Kidney (tissue), 14 donors: ENCODE data around the gene GTPBP3. TPM values are rescaled to one million over a fixed set of nuclear protein-coding genes. Genes with fewer than 3 reads are reported as not detected.

Source experiments
- DNase-seq, 5 donors: peaks; one replicate each; pipeline ENCODE4 v3.0.0-alpha.2; 2013 to 2020
- FAIRE-seq: peaks from 2 replicates; lab custom pipeline; 2012; peaks lifted over from hg19 to GRCh38; lab: Jason Lieb, UNC
- H3K27ac ChIP-seq, 2 donors: one replicate each; pipeline ENCODE4 v1.7.0; 2013; ENCODE audit warnings: low read depth in 2 of 2, low read length in 2 of 2, inconsistent platforms in 1 of 2
- H3K27me3 ChIP-seq: one replicate; pipeline ENCODE4 v1.7.1; 2013; ENCODE audit warnings: low read length, inconsistent platforms; ENCODE audit not compliant: control insufficient read depth, insufficient read depth
- H3K36me3 ChIP-seq, 3 donors: one replicate each; pipeline versions ENCODE4 v1.7.0 to v1.7.1; 2013; ENCODE audit warnings: low read length in 3 of 3, control low read depth in 1 of 3, inconsistent platforms in 1 of 3; ENCODE audit not compliant: insufficient read depth in 3 of 3, control insufficient read depth in 2 of 3
- H3K4me1 ChIP-seq, 3 donors: one replicate each; pipeline versions ENCODE4 v1.7.0 to v1.7.1; 2013; ENCODE audit warnings: low read length in 3 of 3, inconsistent platforms in 1 of 3, low read depth in 1 of 3; ENCODE audit not compliant: control insufficient read depth in 2 of 3, insufficient read depth in 2 of 3
- H3K4me3 ChIP-seq, 3 donors: one replicate each; pipeline versions ENCODE4 v1.7.0 to v1.8.1; 2013; ENCODE audit warnings: low read length in 3 of 3, control low read depth in 1 of 3, inconsistent platforms in 1 of 3
- H3K9ac ChIP-seq, 3 donors: one replicate each; pipeline versions ENCODE4 v1.7.0 to v1.7.1; 2013; ENCODE audit warnings: low read length in 3 of 3, control low read depth in 1 of 3, inconsistent platforms in 1 of 3
- H3K9me3 ChIP-seq, 3 donors: one replicate each; pipeline versions ENCODE4 v1.7.0 to v1.7.1; 2013; ENCODE audit warnings: low read length in 3 of 3, control low read depth in 1 of 3, inconsistent platforms in 1 of 3; ENCODE audit not compliant: control insufficient read depth in 2 of 3, insufficient read depth in 1 of 3
- intact Hi-C: fragments of 100-400 bp; cut with DNase I; formaldehyde crosslinking; loops from one replicate; pipeline ENCODE4 v1.11.1; 2022
- polyA plus RNA-seq: library from polyadenylated mRNA; stranded (reverse); fragments of 350-450 nt; fragmentation: Illumina TruSeq; extraction: RNeasy Lipid Tissue Mini Kit (QIAGEN cat#74804); gene quantifications from one replicate; pipeline ENCODE4 v1.2.3, GENCODE V29; 2014; ENCODE audit warnings: low read depth, low replicate concordance; ENCODE audit not compliant: insufficient read depth
- total RNA-seq: library from RNA; stranded (reverse); fragmentation: NEBNext Ultra II Directional; extraction: Animal tissue kit (Norgen Biotek cat#: 25700); gene quantifications from one replicate; pipeline ENCODE4 v1.2.1, GENCODE V29; 2021
- TF ChIP-seq, protein P1 (sequence below): IDR thresholded peaks from 3 replicates; pipeline ENCODE4 v1.5.1; 2012; ENCODE audit warnings: mild to moderate bottlenecking, moderate library complexity, borderline replicate concordance; ENCODE audit not compliant: insufficient read depth; ENCODE audit errors: extremely low read depth
- donor health status: control.
- donor health status: control.
- donor health status: control.
- donor health status: control.
- donor health status: control.
- donor health status: DM: yes; HTN: yes; CAD: no.
- donor health status: Normal renal cell carcinoma (clear cell type).

The GTPBP3 gene
- total and polyA plus RNA-seq, 2 donors from 2014 or later, result 11.0 to 20.4 TPM

DNA sequence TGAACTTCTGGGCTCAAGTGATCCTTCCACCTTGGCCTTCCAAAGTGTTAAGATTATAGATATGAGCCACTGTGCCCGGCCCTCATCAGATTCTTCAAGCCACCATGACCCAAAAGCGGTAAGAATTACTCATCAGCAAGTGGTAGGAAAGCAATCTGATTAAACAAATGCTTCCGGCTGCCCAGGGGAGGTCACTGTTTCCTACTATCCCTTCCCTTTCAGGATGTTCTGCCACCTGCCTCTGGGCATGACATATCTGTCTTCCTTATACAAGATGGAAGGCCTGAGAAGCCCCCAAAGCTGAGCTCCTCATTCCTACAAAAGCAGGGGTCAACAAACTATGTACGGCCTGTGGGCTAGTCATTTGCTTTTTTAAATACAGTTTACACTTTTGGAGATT lies 41.1 kb upstream of the GTPBP3 start:
- H3K9ac ChIP-seq, result no peak overlapping the region
- intact Hi-C loops, result no loop called here
- FAIRE-seq (no peak), DNase-seq (no peak)
- H3K4me1 ChIP-seq, result no peaks in the 10 kb centered on the region
- H3K27ac ChIP-seq, result no peak overlapping the region
- no peaks in the 10 kb centered on the region for H3K27me3 ChIP-seq
- H3K36me3 ChIP-seq, result no peaks in the 10 kb centered on the region
- H3K9me3 ChIP-seq, result no peaks in the 10 kb centered on the region
- H3K4me3 ChIP-seq, result no peak overlapping the region
- TF ChIP-seq, protein P1, sequence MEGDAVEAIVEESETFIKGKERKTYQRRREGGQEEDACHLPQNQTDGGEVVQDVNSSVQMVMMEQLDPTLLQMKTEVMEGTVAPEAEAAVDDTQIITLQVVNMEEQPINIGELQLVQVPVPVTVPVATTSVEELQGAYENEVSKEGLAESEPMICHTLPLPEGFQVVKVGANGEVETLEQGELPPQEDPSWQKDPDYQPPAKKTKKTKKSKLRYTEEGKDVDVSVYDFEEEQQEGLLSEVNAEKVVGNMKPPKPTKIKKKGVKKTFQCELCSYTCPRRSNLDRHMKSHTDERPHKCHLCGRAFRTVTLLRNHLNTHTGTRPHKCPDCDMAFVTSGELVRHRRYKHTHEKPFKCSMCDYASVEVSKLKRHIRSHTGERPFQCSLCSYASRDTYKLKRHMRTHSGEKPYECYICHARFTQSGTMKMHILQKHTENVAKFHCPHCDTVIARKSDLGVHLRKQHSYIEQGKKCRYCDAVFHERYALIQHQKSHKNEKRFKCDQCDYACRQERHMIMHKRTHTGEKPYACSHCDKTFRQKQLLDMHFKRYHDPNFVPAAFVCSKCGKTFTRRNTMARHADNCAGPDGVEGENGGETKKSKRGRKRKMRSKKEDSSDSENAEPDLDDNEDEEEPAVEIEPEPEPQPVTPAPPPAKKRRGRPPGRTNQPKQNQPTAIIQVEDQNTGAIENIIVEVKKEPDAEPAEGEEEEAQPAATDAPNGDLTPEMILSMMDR, result no peak

GRCh38 chr19:17296976-17297375 lies 40.4 kb upstream of the GTPBP3 start:
- no peak for DNase-seq
- H3K36me3 ChIP-seq, result no peaks in the 10 kb centered on the region
- no peaks in the 10 kb centered on the region for H3K27me3 ChIP-seq
- no peaks in the 10 kb centered on the region for H3K9me3 ChIP-seq
- no peak for FAIRE-seq
- H3K9ac ChIP-seq, result no peak overlapping the region
- H3K27ac ChIP-seq, result no peak overlapping the region
- intact Hi-C loops, result no loop called here
- no peak overlapping the region for H3K4me3 ChIP-seq
- TF ChIP-seq, protein P1, result no peak
- H3K4me1 ChIP-seq, result no peaks in the 10 kb centered on the region

GRCh38 chr19:17300992-17301619 lies 36.2 kb upstream of the GTPBP3 start:
- Histone ChIP-seq H3K4me1 (peaks cover 0 to 13% (median 10%) of the 10 kb centered on the region in 3 donors), H3K27ac (no peak overlapping the region), H3K9ac (no peak overlapping the region), H3K27me3 (no peaks in the 10 kb centered on the region), H3K9me3 (no peaks in the 10 kb centered on the region), H3K36me3 (no peaks in the 10 kb centered on the region), H3K4me3 (no peak overlapping the region)
- intact Hi-C loops, result no loop called here
- FAIRE-seq (no peak), DNase-seq (peak in 1 of 5 donors; percentile 53)
- TF ChIP-seq, protein P1, result no peak
